Upper lobe of left lung (tissue), 6 donors: Measurements from ENCODE around the gene KLHL30. TPM values are rescaled to one million over a fixed set of nuclear protein-coding genes. Genes with fewer than 3 reads are reported as not detected.
A peak's percentile ranks its signal among the peaks of the same experiment; 100 is the strongest.

ENCODE experiments used
- ATAC-seq, 2 donors: fragments of 200-7000 bp; cut with Tn5 transposase; one replicate each; pipeline ENCODE4 v1.9.1; 2022; ENCODE audit warnings: mild to moderate bottlenecking in 2 of 2, moderate library complexity in 2 of 2; ENCODE audit not compliant: low FRiP score in 2 of 2
- DNase-seq, 2 donors: peaks; one replicate each; pipeline ENCODE4 v3.0.0-alpha.2; 2019 to 2020
- H3K27ac ChIP-seq, 4 donors: fragments of 200-600 bp; sonication (generic); one replicate each; pipeline ENCODE4 v1.5.1; 2016 to 2019
- H3K27me3 ChIP-seq, 4 donors: fragments of 200-600 bp; sonication (generic); one replicate each; pipeline ENCODE4 v1.5.1; 2017 to 2019
- H3K36me3 ChIP-seq, 4 donors: fragments of 200-600 bp; sonication (generic); one replicate each; pipeline ENCODE4 v1.5.1; 2016 to 2019
- H3K4me1 ChIP-seq, 4 donors: fragments of 200-600 bp; sonication (generic); one replicate each; pipeline ENCODE4 v1.5.1; 2018 to 2019
- H3K4me3 ChIP-seq, 4 donors: fragments of 200-600 bp; sonication (generic); one replicate each; pipeline ENCODE4 v1.5.1; 2017 to 2019; ENCODE audit warnings: mild to moderate bottlenecking in 2 of 4, moderate library complexity in 1 of 4
- H3K9me3 ChIP-seq, 4 donors: fragments of 200-600 bp; sonication (generic); one replicate each; pipeline ENCODE4 v1.5.1; 2018 to 2019
- CTCF ChIP-seq, 6 experiments: fragments of 450-650 bp in 4 of 6; fragments of 200-600 bp in 2 of 6; sonication (generic) in 2 of 6; IDR thresholded peaks; one replicate each; pipeline ENCODE4 v1.5.1; 2016 to 2019; ENCODE audit warnings: antibody characterized with exemption in 6 of 6
- EP300 ChIP-seq, 4 donors: sonication (generic); formaldehyde crosslinking; IDR thresholded peaks; one replicate each; pipeline ENCODE4 v1.5.1; 2017; ENCODE audit warnings: antibody characterized with exemption in 4 of 4, control low read depth in 2 of 4
- POLR2A ChIP-seq, 4 donors: fragments of 450-650 bp; IDR thresholded peaks; one replicate each; pipeline ENCODE4 v1.5.1; 2016 to 2017; ENCODE audit warnings: antibody characterized with exemption in 4 of 4, mild to moderate bottlenecking in 2 of 4
- POLR2AphosphoS5 ChIP-seq, 2 donors: sonication (generic); formaldehyde crosslinking; IDR thresholded peaks; one replicate each; pipeline ENCODE4 v1.5.1; 2017; ENCODE audit warnings: antibody characterized with exemption in 2 of 2
- WGBS, 2 donors: methylation state at CpG; one replicate each; pipeline ENCODE4 v1.1.5; 2017 to 2018; 5-methylcytosine and 5-hydroxymethylcytosine counted together
- total RNA-seq, 6 donors: library from RNA; depleted of rRNA in 4 of 6; stranded (reverse); fragments of >200 nt in 4 of 6; gene quantifications; one replicate each; pipeline versions ENCODE4 v1.1.0 to v1.2.1, GENCODE V29; 2016 to 2021
- donor health status: DM: no; HTN: no; CAD: no; lungs with moderate emphysema.
- donor health status: DM: no; HTN: yes; CAD: no; lungs with severe emphysema.

Gene KLHL30
- total RNA-seq, 6 donors from 2014 or later = 0.30 to 1.3 (median 0.97) TPM; not detected in 2

GRCh38 chr2:238135601-238136150 lies 2.8 kb upstream of the KLHL30 start:
- 87 to 88% methylated on average over 15 of the region's 15 CpGs for WGBS, 2 donors
- Histone ChIP-seq H3K36me3 (no peaks in the 10 kb centered on the region), H3K9me3 (no peaks in the 10 kb centered on the region), H3K4me1 (peaks cover 0 to 9% (median 6%) of the 10 kb centered on the region in 4 donors), H3K27me3 (no peaks in the 10 kb centered on the region), H3K27ac (no peak overlapping the region), H3K4me3 (no peak overlapping the region)
- TF ChIP-seq EP300 (IDR thresholded peaks at IDR 0.05) = no peak
- TF ChIP-seq POLR2A (IDR thresholded peaks at IDR 0.05) = no peak
- TF ChIP-seq POLR2AphosphoS5 (IDR thresholded peaks at IDR 0.05) = no peak
- TF ChIP-seq CTCF (IDR thresholded peaks at IDR 0.05) = no peak
- ATAC-seq (no peak), DNase-seq (no peak)

- peaks cover 8 to 19% (median 13%) of the 10 kb centered on the region in 4 donors for H3K4me1 ChIP-seq
- DNase-seq = peak; percentile 71 to 73
These were observed 1.5 kb upstream of the KLHL30 start for GRCh38 chr2:238136820-238137537.

GRCh38 chr2:238137885-238138284 lies 583 bp upstream of the KLHL30 start:
- Histone ChIP-seq H3K9me3 (no peaks in the 10 kb centered on the region), H3K36me3 (no peaks in the 10 kb centered on the region), H3K27me3 (no peaks in the 10 kb centered on the region), H3K4me3 (no peak overlapping the region), H3K4me1 (peaks cover 8 to 24% (median 17%) of the 10 kb centered on the region in 4 donors), H3K27ac (no peak overlapping the region)
- TF ChIP-seq POLR2A (IDR thresholded peaks at IDR 0.05) = no peak
- TF ChIP-seq EP300 (IDR thresholded peaks at IDR 0.05) = no peak
- no peak for TF ChIP-seq POLR2AphosphoS5 (IDR thresholded peaks at IDR 0.05)
- TF ChIP-seq CTCF (IDR thresholded peaks at IDR 0.05) = no peak
- no peak for DNase-seq
- ATAC-seq = no peak
- 85 to 88% methylated on average over 10 to 12 of the region's 13 CpGs for WGBS, 2 donors

More at GRCh38 chr2:238136820-238137537, 1.5 kb upstream of the KLHL30 start:
- 70 to 74% methylated on average over 9 to 14 of the region's 14 CpGs for WGBS, 2 donors
- no peaks in the 10 kb centered on the region for H3K27me3 ChIP-seq
- peak in 1 of 2 donors; percentile 41 for ATAC-seq
- no peaks in the 10 kb centered on the region for H3K9me3 ChIP-seq
- TF ChIP-seq CTCF (IDR thresholded peaks at IDR 0.05) (no peak), POLR2A (IDR thresholded peaks at IDR 0.05) (no peak), EP300 (IDR thresholded peaks at IDR 0.05) (no peak)
- no peak overlapping the region for H3K4me3 ChIP-seq
- peak overlapping the region in 1 of 4 donors; percentile 57 for H3K27ac ChIP-seq
- H3K36me3 ChIP-seq = no peaks in the 10 kb centered on the region

- H3K27me3 ChIP-seq = no peaks in the 10 kb centered on the region
- no peaks in the 10 kb centered on the region for H3K9me3 ChIP-seq
- TF ChIP-seq POLR2A (IDR thresholded peaks at IDR 0.05) = no peak
- peak in 5 of 6 experiments; percentile 20 to 32 (median 25) for TF ChIP-seq CTCF (IDR thresholded peaks at IDR 0.05)
- no peak overlapping the region for H3K27ac ChIP-seq
- H3K4me3 ChIP-seq = peak overlapping the region in 2 of 4 donors; percentile 26
- H3K4me1 ChIP-seq = peaks cover 8 to 28% (median 18%) of the 10 kb centered on the region in 4 donors
- no peaks in the 10 kb centered on the region for H3K36me3 ChIP-seq
- 53 to 57% methylated on average over 14 to 50 of the region's 56 CpGs for WGBS, 2 donors
- ATAC-seq (no peak), DNase-seq (peak in 1 of 2 donors; percentile 85)
These were observed 950 bp downstream of the KLHL30 start for GRCh38 chr2:238139196-238140039.
